Activated gamma-delta T cell (primary cell): ENCODE results near the gene FIG4.
"Not testable (repeated sequence)": the region's sequence is repeated elsewhere in the genome, so short reads cannot be mapped to it uniquely, and the experiment has no call there.

ENCODE experiments used
- DNase-seq: peaks from one replicate; lab custom pipeline; 2025; lab: John Stamatoyannopoulos, UW

The FIG4 gene

GRCh38 chr6:109795994-109796555 lies 105.0 kb downstream of the FIG4 start:
- DNase-seq, result no peak

GRCh38 chr6:109799129-109799528 lies 108.0 kb downstream of the FIG4 start:
- DNase-seq, result no peak

DNA sequence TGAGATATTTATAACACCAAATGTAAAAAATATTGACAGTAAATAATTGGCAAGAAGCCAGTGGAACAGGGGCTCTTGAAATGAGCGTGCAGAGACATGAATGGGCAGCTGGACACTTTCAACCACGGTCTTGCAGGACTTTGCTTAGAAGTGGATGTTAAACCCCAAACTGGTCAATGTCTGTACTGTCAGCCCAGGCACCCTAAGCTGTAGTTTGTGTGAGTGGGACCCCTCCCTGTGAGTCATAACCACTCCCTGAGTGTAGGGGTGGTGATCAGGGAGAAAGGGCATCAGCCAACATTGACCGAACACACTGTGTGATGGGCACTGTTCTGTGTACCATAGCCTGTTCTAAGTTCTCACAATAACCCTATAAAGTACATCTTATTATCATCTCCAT lies 108.6 kb downstream of the FIG4 start:
- no peak for DNase-seq

- no peak for DNase-seq
Observed at GRCh38 chr6:109800771-109801170, 109.7 kb downstream of the FIG4 start.

- DNase-seq, result no peak
Observed at GRCh38 chr6:109801794-109802193, 110.7 kb downstream of the FIG4 start.

GRCh38 chr6:109804020-109804419 lies 112.9 kb downstream of the FIG4 start:
- DNase-seq, result no peak

DNA sequence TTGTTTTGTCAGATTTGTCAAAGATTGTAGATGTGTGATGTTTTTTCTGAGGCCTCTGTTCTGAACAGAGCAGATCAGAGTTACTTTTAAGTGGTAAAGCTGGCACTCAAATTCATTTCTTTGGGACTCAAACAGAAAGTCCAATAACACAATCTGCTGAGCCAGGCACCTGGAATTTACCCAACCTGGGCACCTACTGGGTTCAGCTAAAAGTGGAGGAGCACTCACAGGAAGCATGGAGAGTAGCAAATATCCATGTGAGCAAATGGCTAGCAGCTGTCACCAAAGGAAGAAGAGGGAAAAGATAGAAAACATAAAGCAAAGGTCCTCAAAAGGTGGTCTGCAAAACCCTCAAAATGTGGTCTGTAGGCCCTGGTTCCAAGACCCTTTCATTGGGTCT lies 116.8 kb downstream of the FIG4 start:
- DNase-seq, result no peak

- no peak for DNase-seq
Observed at GRCh38 chr6:109808837-109809236, 117.7 kb downstream of the FIG4 start.

DNA sequence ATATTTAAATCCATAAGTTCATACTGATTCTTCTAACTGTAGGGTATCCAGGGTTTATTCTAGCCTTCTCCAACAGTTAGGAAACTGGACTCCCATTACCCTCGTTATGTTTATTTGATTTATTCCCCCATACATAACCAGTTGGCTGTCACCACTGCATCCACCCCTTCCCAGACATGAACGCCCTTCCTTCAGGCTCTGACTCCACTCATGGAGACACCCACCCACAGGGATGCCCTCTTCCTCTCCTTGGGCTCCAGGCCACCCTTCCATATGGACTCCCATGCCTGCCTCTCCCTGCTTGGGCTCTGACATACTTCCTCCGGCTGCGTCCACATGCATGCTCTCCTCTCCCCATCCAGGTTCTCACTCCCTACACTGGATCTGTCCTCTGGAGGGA lies 124.0 kb downstream of the FIG4 start:
- DNase-seq, result no peak

- no peak for DNase-seq
Observed at GRCh38 chr6:109816452-109817374, 125.6 kb downstream of the FIG4 start.

GRCh38 chr6:109820706-109821350 lies 129.7 kb downstream of the FIG4 start:
- DNase-seq, result no peak

- no peak for DNase-seq
Observed at GRCh38 chr6:109821428-109821827, 130.3 kb downstream of the FIG4 start.

DNA sequence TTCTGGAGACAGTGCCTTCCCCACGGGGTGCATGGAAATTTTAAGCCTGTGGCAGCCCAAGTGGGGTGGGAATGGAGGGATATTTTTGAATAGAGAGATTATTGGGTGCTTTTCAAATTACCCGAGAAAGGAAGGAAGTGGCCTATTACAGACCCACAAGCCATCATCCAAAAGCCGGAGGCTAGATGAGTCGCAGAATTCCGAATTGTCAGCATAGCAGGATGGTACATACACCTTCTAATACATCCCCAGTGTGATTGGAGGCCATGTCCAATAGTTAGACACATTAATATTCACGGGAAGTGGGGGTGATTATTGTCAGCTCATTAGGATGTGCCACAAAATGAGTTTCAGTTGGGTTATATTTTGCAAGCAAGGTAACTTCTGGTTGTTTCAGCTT lies 133.0 kb downstream of the FIG4 start:
- no peak for DNase-seq

DNA sequence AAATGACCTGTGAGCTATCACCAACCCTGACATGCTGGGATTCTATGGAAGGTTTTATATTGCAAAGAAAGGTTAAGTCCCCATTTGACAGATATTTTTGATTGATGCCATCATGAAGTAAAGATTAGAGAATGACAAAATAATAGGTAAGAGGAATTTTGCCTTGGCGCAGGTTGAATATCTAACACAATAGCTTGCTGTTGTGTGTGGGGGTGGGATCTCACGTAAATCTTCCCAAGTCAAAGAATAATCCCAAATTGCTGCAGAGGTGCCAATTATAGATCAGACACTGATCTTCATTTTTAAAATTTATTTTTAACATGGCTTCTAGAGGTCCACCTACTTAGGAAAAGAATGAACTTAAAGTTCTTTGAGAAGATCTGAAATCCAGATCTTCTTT lies 135.5 kb downstream of the FIG4 start:
- DNase-seq, result no peak

DNA sequence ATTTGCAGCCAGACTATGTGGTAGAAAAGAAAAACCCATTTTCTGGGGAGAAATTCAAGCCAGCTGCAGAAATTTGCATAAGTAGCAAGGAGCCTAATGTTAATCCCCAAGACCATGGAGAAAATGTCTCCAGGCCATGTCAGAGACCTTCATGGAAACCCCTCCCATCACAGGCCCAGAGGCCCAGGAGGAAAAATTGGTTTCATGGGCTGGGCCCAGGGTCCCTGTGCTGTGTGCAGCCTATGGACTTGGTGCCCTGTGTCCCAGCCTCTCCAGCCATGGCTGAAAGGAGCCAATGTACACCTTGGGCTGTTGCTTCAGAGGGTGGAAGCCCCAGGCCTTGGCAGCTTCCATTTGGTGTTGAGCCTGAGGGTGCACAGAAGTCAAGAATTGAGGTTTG lies 140.3 kb downstream of the FIG4 start:
- not testable (repeated sequence) for DNase-seq

DNA sequence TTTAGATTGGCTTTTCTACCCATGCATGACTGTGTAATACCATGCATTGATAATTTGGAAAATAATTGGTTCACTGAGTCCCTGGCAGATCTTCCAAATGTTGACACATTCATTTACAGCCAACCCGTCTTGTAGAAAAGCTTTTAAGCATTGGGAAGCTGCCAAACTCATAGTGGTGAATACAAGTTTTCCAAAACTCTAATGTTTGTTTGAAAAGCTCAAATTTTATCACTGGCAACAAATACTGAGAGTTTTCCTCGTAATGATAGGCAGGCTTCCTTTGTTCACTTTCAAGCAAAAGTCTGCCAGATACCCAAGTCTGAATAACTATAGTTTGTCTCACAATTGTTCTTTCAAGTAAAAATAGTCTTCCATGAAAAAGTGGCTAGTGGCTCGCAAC lies 143.0 kb downstream of the FIG4 start:
- DNase-seq, result no peak

DNA sequence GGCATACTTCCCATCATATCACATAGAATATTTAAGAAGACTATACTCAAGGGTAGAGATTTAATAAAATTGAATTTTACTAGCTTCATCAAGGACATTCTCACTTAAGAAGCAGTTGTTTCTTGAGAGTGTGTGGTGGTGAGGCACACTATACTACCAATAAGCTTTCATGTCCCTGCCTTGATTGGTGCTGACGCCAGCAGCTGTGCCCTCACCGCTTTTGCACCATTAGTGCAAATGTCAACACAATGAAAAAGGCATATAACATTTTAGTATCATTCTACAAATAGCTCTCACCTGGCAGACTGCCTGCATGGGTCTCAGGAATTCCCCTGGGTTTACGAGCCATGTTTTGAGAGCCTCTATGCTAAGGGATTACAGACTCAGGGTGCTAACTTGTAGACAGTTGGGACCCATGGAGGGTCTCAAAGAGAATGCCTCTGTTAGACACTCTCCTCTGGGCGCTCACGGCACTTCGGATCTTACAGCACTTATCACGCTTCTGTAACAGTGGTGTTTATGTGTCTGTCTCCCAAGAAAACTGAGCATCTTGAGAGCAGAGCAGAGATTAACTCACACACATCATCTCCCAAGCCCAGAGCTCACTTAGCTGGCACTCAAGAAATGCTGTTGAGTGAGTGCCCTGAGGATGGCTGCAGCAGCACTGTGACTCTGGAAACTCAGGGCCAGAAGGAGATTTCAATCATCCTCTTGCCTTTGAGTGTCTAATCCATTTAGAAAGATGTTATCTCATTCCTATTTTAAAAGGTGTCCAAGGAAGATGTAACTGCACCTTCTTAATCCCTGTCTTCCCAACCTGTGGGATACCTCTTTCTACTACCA lies 143.7 kb downstream of the FIG4 start:
- DNase-seq, result no peak

- DNase-seq, result no peak
Observed at GRCh38 chr6:109840034-109840433, 148.9 kb downstream of the FIG4 start.

DNA sequence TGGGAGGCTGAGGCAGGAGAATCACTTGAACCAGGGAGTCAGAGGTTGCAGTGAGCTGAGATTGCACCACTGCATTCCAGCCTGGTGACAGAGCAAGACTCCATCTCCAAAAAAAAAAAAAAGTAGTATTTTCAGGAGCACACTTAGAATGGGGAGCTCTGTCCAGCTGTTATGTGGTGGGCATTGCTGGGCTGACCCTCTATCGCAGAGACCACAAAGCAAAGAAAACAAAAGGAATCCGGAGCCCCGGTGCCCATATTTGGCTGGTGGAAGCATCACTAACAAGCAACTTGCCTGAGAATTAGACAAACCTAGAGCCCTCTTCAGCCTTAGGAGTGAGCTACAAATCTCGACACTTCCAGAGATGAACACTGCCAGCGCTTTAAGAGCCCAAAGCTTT lies 149.7 kb downstream of the FIG4 start:
- DNase-seq, result no peak

DNA sequence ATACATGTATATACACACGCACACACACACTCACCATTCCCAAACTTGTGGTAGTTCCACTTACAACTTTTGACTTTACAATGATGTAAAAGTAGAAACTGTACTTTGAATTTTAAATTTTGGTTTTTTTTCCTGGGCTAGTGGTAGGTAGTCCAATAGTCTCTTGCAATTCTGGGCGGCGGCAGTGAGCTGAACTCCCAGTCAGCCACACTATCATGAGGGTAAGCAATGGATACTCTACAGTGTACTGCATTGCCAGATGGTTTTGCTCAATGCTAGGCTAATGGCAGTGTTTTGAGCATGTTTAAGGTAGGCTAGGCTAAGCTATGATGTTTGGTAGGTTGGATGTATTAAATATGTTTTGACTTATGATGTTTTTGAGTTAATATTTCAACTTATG lies 150.8 kb downstream of the FIG4 start:
- no peak for DNase-seq

GRCh38 chr6:109852713-109853112 lies 161.6 kb downstream of the FIG4 start:
- DNase-seq, result no peak

- DNase-seq, result no peak
Observed at GRCh38 chr6:109853426-109853825, 162.3 kb downstream of the FIG4 start.
